Heart left ventricle (tissue), 16 donors: ENCODE results near the gene ALCAM. TPM values are rescaled to one million over a fixed set of nuclear protein-coding genes. Genes with fewer than 3 reads are reported as not detected.
"Not testable (repeated sequence)": the region's sequence is repeated elsewhere in the genome, so short reads cannot be mapped to it uniquely, and the experiment has no call there.

Source experiments
- ATAC-seq, 4 donors: fragments of 200-7000 bp; cut with Tn5 transposase; one replicate each; pipeline ENCODE4 v1.9.1; 2020 to 2022; ENCODE audit warnings: moderate library complexity in 4 of 4, mild to moderate bottlenecking in 3 of 4, moderate number of reproducible peaks in 1 of 4
- DNase-seq, 5 donors: peaks; one replicate each; pipeline ENCODE4 v3.0.0-alpha.2; 2020
- H3K27ac ChIP-seq, 12 donors: fragments of 200-600 bp; sonication (generic) in 4 of 12; one replicate each; pipeline versions ENCODE4 v1.5.0 to v1.8.0; 2016 to 2022; ENCODE audit warnings: mild to moderate bottlenecking in 2 of 12
- H3K27me3 ChIP-seq, 9 donors: fragments of 200-600 bp; sonication (generic) in 2 of 9; one replicate each; pipeline versions ENCODE4 v1.5.1 to v1.8.0; 2016 to 2022; ENCODE audit warnings: mild to moderate bottlenecking in 3 of 9
- H3K36me3 ChIP-seq, 9 donors: fragments of 200-600 bp; sonication (generic) in 2 of 9; one replicate each; pipeline versions ENCODE4 v1.5.0 to v1.8.0; 2018 to 2022; ENCODE audit warnings: mild to moderate bottlenecking in 2 of 9
- H3K4me1 ChIP-seq, 12 donors: fragments of 200-600 bp; sonication (generic) in 4 of 12; one replicate each; pipeline versions ENCODE4 v1.5.0 to v1.8.0; 2016 to 2022; ENCODE audit warnings: mild to moderate bottlenecking in 3 of 12
- H3K4me3 ChIP-seq, 12 donors: fragments of 200-600 bp; sonication (generic) in 4 of 12; one replicate each; pipeline versions ENCODE4 v1.5.0 to v1.8.0; 2017 to 2022; ENCODE audit warnings: mild to moderate bottlenecking in 9 of 12, moderate library complexity in 4 of 12
- H3K9me3 ChIP-seq, 12 donors: fragments of 200-600 bp; sonication (generic) in 4 of 12; one replicate each; pipeline versions ENCODE4 v1.5.0 to v1.8.0; 2016 to 2022; ENCODE audit warnings: mild to moderate bottlenecking in 1 of 12
- CTCF ChIP-seq, 12 donors: fragments of 200-600 bp; sonication (generic) in 4 of 12; IDR thresholded peaks; one replicate each; pipeline versions ENCODE4 v1.5.0 to v1.8.0; 2018 to 2022; ENCODE audit warnings: antibody characterized with exemption in 12 of 12, mild to moderate bottlenecking in 5 of 12
- POLR2A ChIP-seq, 2 donors: fragments of 450-650 bp; IDR thresholded peaks; one replicate each; pipeline ENCODE4 v1.6.1; 2017; ENCODE audit warnings: antibody characterized with exemption in 2 of 2, mild to moderate bottlenecking in 2 of 2, moderate library complexity in 2 of 2
- WGBS, 4 donors: extraction: QIAGEN DNeasy Blood & Tissue Kit in 2 of 4; methylation state at CpG; one replicate each; pipeline versions ENCODE4 v1.1.5 to v1.1.7; 2013 to 2018; 5-methylcytosine and 5-hydroxymethylcytosine counted together
- intact Hi-C, 10 donors: fragments of 100-400 bp; cut with DNase I; formaldehyde crosslinking; loops; one replicate each; pipeline versions ENCODE4 v1.11.1 to v1.14.2; 2022
- polyA plus RNA-seq, 2 donors: library from polyadenylated mRNA; stranded (reverse); fragments of 200-250 nt; gene quantifications; one replicate each; pipeline ENCODE4 v1.2.3, GENCODE V29; 2013
- total RNA-seq, 9 donors: library from RNA; depleted of rRNA in 2 of 9; stranded (reverse); fragments of >200 nt in 2 of 9; fragmentation: NEBNext Ultra II Directional in 3 of 9; extraction: Animal tissue kit (Norgen Biotek cat#: 25700) in 3 of 9; gene quantifications; one replicate each; pipeline versions ENCODE4 v1.1.0 to v1.2.4, GENCODE V29; 2016 to 2023
- donor health status: ischemic (EF 13 %, LVEDD 7.1; RV severe dilation, severe dysfunction).
- donor health status: healthy with polysubstance abuse.
- donor health status: DM: no; HTN: yes; CAD: no.
- donor health status: DM: no; HTN: no; CAD: no.
- donor health status: ischemic (EF 25% LVEDD 6.9; RV normal size, moderate dysfunction).
- donor health status: ischemic (EF 25% LVEDD 5.7; RV mildly dilated, moderate dysfunction).
- donor health status: healthy.
- donor health status: DM: yes; HTN: yes; CAD: no.
- donor health status: ischemic (EF 35%, LVEDD 5.7; RV mildly dilated, moderate dysfunction).
- donor health status: nonischemic (EF 11% LVEDD 7.7; RV severe dilation, severe dysfunction).
- donor health status: DM: yes; HTN: yes; CAD: no.
- donor health status: PGD.
- donor health status: ischemic (EF 29% LVEDD 5.4; RV normal size, mild dysfunction).
- donor health status: nonischemic (EF 23%, LVEDD 6.1; RV moderate dilation, normal function).

ALCAM gene
- total and polyA plus RNA-seq, 11 donors = 0.91 to 19.9 (median 5.5) TPM

GRCh38 chr3:105401254-105401653 is 34.5 kb downstream of the ALCAM start:
- intact Hi-C loops = no loop called here
- 77 to 94% (median 82%) methylated on average over 4 of the region's 4 CpGs for WGBS, 4 donors

GRCh38 chr3:105401691-105402149 is 35.0 kb downstream of the ALCAM start:
- H3K9me3 ChIP-seq = peaks cover 0 to 14% (median 0%) of the 10 kb centered on the region in 12 donors
- DNase-seq = no peak
- WGBS, 4 donors = 71 to 80% (median 72%) methylated on average over 2 of the region's 2 CpGs

More at GRCh38 chr3:105401254-105401653, 34.5 kb downstream of the ALCAM start:
- no peaks in the 10 kb centered on the region for H3K27me3 ChIP-seq
- H3K27ac ChIP-seq = no peak overlapping the region
- no peaks in the 10 kb centered on the region for H3K36me3 ChIP-seq
- TF ChIP-seq CTCF (IDR thresholded peaks at IDR 0.05) = no peak
- no peak for TF ChIP-seq POLR2A (IDR thresholded peaks at IDR 0.05)
- H3K4me3 ChIP-seq = no peak overlapping the region
- H3K4me1 ChIP-seq = no peaks in the 10 kb centered on the region
- peaks cover 0 to 14% (median 0%) of the 10 kb centered on the region in 12 donors for H3K9me3 ChIP-seq
- ATAC-seq = no peak
- DNase-seq = no peak

GRCh38 chr3:105402287-105402801 is 35.6 kb downstream of the ALCAM start:
- H3K4me1 ChIP-seq = no peaks in the 10 kb centered on the region
- 83 to 92% (median 91%) methylated on average over 6 of the region's 6 CpGs for WGBS, 4 donors
- TF ChIP-seq POLR2A (IDR thresholded peaks at IDR 0.05) (no peak), CTCF (IDR thresholded peaks at IDR 0.05) (no peak)
- intact Hi-C loops = no loop called here
- no peak overlapping the region for H3K4me3 ChIP-seq
- no peak for ATAC-seq
- peaks cover 0 to 14% (median 0%) of the 10 kb centered on the region in 12 donors for H3K9me3 ChIP-seq
- no peak overlapping the region for H3K27ac ChIP-seq
- no peaks in the 10 kb centered on the region for H3K36me3 ChIP-seq
- H3K27me3 ChIP-seq = no peaks in the 10 kb centered on the region
- peak in 1 of 5 donors; percentile 14 for DNase-seq

More at GRCh38 chr3:105401691-105402149, 35.0 kb downstream of the ALCAM start:
- Histone ChIP-seq H3K27ac (no peak overlapping the region), H3K36me3 (no peaks in the 10 kb centered on the region), H3K4me1 (no peaks in the 10 kb centered on the region), H3K4me3 (no peak overlapping the region), H3K27me3 (no peaks in the 10 kb centered on the region)
- intact Hi-C loops = no loop called here
- TF ChIP-seq CTCF (IDR thresholded peaks at IDR 0.05) (no peak), POLR2A (IDR thresholded peaks at IDR 0.05) (no peak)
- no peak for ATAC-seq

- H3K9me3 ChIP-seq = peaks cover 0 to 14% (median 0%) of the 10 kb centered on the region in 12 donors
- ATAC-seq, intact Hi-C loops, H3K27ac ChIP-seq, H3K36me3 ChIP-seq, H3K27me3 ChIP-seq, H3K4me1 ChIP-seq, H3K4me3 ChIP-seq, DNase-seq: not testable (repeated sequence)
- WGBS, 4 donors = 81 to 93% (median 88%) methylated on average over 9 of the region's 9 CpGs
These were observed 36.3 kb downstream of the ALCAM start for GRCh38 chr3:105403034-105403433.

- H3K9me3 ChIP-seq = peaks cover 0 to 14% (median 0%) of the 10 kb centered on the region in 12 donors
- no peak overlapping the region for H3K27ac ChIP-seq
- no peak for ATAC-seq
- H3K36me3 ChIP-seq = no peaks in the 10 kb centered on the region
- no peak overlapping the region for H3K4me3 ChIP-seq
- no peaks in the 10 kb centered on the region for H3K27me3 ChIP-seq
- 60 to 87% (median 86%) methylated on average over 2 of the region's 2 CpGs for WGBS, 4 donors
- no peak for DNase-seq
- intact Hi-C loops = no loop called here
- TF ChIP-seq CTCF (IDR thresholded peaks at IDR 0.05) = no peak
- TF ChIP-seq POLR2A (IDR thresholded peaks at IDR 0.05) = no peak
- H3K4me1 ChIP-seq = no peaks in the 10 kb centered on the region
These were observed 39.6 kb downstream of the ALCAM start for GRCh38 chr3:105406268-105406667.
